Neural progenitor cell (in vitro differentiated cells): ENCODE data around the gene ANKRD62.

Experiments
- CTCF ChIP-seq: fragments of 200-600 bp; sonication (generic); IDR thresholded peaks from 2 replicates; pipeline ENCODE4 v1.5.1; 2017; ENCODE audit warnings: antibody characterized with exemption, mild to moderate bottlenecking
- EZH2 ChIP-seq: fragments of 200-600 bp; sonication (generic); IDR thresholded peaks from 2 replicates; pipeline ENCODE4 v1.6.1; 2017; ENCODE audit warnings: antibody characterized with exemption, mild to moderate bottlenecking, moderate library complexity
- EZH2phosphoT487 ChIP-seq: fragments of 200-600 bp; sonication (generic); IDR thresholded peaks from 2 replicates; pipeline ENCODE4 v1.6.1; 2017; ENCODE audit warnings: antibody characterized with exemption

- no peak for TF ChIP-seq EZH2
- no peak for TF ChIP-seq CTCF
- TF ChIP-seq EZH2phosphoT487, result no peak
Observed at GRCh38 chr18:12155996-12156395, 62.4 kb downstream of the ANKRD62 start.
